Left lobe of liver (tissue), 2 donors: ENCODE data around the gene IRF4. TPM values are rescaled to one million over a fixed set of nuclear protein-coding genes. Genes with fewer than 3 reads are reported as not detected.

ENCODE experiments used
- ATAC-seq: fragments of 200-7000 bp; cut with Tn5 transposase; one replicate; pipeline ENCODE4 v1.9.1; 2020; ENCODE audit warnings: mild to moderate bottlenecking, moderate library complexity
- DNase-seq: peaks from one replicate; pipeline ENCODE4 v3.0.0-alpha.2; 2020; ENCODE audit warnings: low spot score
- total RNA-seq: library from RNA; stranded (reverse); gene quantifications from one replicate; pipeline ENCODE4 v1.2.1, GENCODE V29; 2021
- donor health status: DM: no; HTN: no; CAD: no; lungs with moderate emphysema.
- donor health status: DM: no; HTN: yes; CAD: no.

IRF4 gene
- 1.7 TPM for total RNA-seq

- ATAC-seq (no peak), DNase-seq (no peak)
These were observed at the start of gene IRF4 for GRCh38 chr6:391559-392440. IRF4 (plus strand) TSS chr6:391752; CDS start chr6:393153, 1,401 bp downstream.

- ATAC-seq (no peak), DNase-seq (no peak)
These were observed 49.4 kb upstream of the IRF4 start for GRCh38 chr6:341914-342831.

- no peak for DNase-seq
- no peak for ATAC-seq
These were observed 48.7 kb upstream of the IRF4 start for GRCh38 chr6:342832-343179.

GRCh38 chr6:343226-343935 is 48.2 kb upstream of the IRF4 start:
- no peak for DNase-seq
- no peak for ATAC-seq

- ATAC-seq (no peak), DNase-seq (no peak)
These were observed 47.4 kb upstream of the IRF4 start for GRCh38 chr6:343960-344815.

GRCh38 chr6:344816-345340 is 46.7 kb upstream of the IRF4 start:
- DNase-seq (no peak), ATAC-seq (no peak)

- DNase-seq, result no peak
- ATAC-seq, result no peak
These were observed 45.7 kb upstream of the IRF4 start for GRCh38 chr6:345747-346385.

GRCh38 chr6:346386-347030 is 45.0 kb upstream of the IRF4 start:
- no peak for DNase-seq
- ATAC-seq, result no peak

- ATAC-seq (no peak), DNase-seq (no peak)
These were observed 44.3 kb upstream of the IRF4 start for GRCh38 chr6:347232-347631.

GRCh38 chr6:347951-348859 is 43.3 kb upstream of the IRF4 start:
- DNase-seq (no peak), ATAC-seq (no peak)

- no peak for DNase-seq
- ATAC-seq, result no peak
These were observed 42.6 kb upstream of the IRF4 start for GRCh38 chr6:348860-349396.

GRCh38 chr6:349491-349921 is 42.0 kb upstream of the IRF4 start:
- no peak for DNase-seq
- no peak for ATAC-seq

- no peak for ATAC-seq
- no peak for DNase-seq
These were observed 41.2 kb upstream of the IRF4 start for GRCh38 chr6:350371-350770.

GRCh38 chr6:351011-351866 is 40.3 kb upstream of the IRF4 start:
- ATAC-seq (no peak), DNase-seq (no peak)

GRCh38 chr6:351867-352289 is 39.7 kb upstream of the IRF4 start:
- DNase-seq, result no peak
- ATAC-seq, result no peak

GRCh38 chr6:352474-352873 is 39.1 kb upstream of the IRF4 start:
- no peak for DNase-seq
- no peak for ATAC-seq
